ENCODE results near the gene CXorf66.

CXorf66 gene

GRCh38 chrX:139949703-139950102 lies 15.6 kb downstream of the CXorf66 start:
- TF ChIP-seq POLR2AphosphoS5 (IDR thresholded peaks at IDR 0.05; ENCODE audit: low read depth, low read length) = no peak
- TF ChIP-seq TAF1 (IDR thresholded peaks at IDR 0.05; ENCODE audit: borderline replicate concordance, insufficient read depth, low read length) = no peak
- TF ChIP-seq REST (IDR thresholded peaks at IDR 0.05; ENCODE audit: insufficient read depth in 1 of 2, low read depth in 2 of 2, low read length in 2 of 2) = no peak
- no peak for TF ChIP-seq FOXP2 (optimal IDR thresholded peaks at IDR 0.05; ENCODE audit: borderline replicate concordance, extremely low read depth, extremely low read length, insufficient read depth)
- no peak for TF ChIP-seq SIN3A (IDR thresholded peaks at IDR 0.05; ENCODE audit: borderline replicate concordance, insufficient read depth, low read length)

GRCh38 chrX:139945075-139945474 lies 20.2 kb downstream of the CXorf66 start:
- TF ChIP-seq POLR2AphosphoS5 (IDR thresholded peaks at IDR 0.05; ENCODE audit: low read depth, low read length) (no peak), SIN3A (IDR thresholded peaks at IDR 0.05; ENCODE audit: borderline replicate concordance, insufficient read depth, low read length) (no peak)

- TF ChIP-seq TAF1 (IDR thresholded peaks at IDR 0.05; ENCODE audit: borderline replicate concordance, insufficient read depth, low read length) = no peak
- TF ChIP-seq POLR2AphosphoS5 (IDR thresholded peaks at IDR 0.05; ENCODE audit: low read depth, low read length) = no peak
- no peak for TF ChIP-seq FOXP2 (optimal IDR thresholded peaks at IDR 0.05; ENCODE audit: borderline replicate concordance, extremely low read depth, extremely low read length, insufficient read depth)
- TF ChIP-seq SIN3A (IDR thresholded peaks at IDR 0.05; ENCODE audit: borderline replicate concordance, insufficient read depth, low read length) = no peak
Measured at GRCh38 chrX:139936259-139936658, 29.1 kb downstream of the CXorf66 start.

- no peak for TF ChIP-seq SIN3A (IDR thresholded peaks at IDR 0.05; ENCODE audit: borderline replicate concordance, insufficient read depth, low read length)
- TF ChIP-seq REST (IDR thresholded peaks at IDR 0.05; ENCODE audit: insufficient read depth in 1 of 2, low read depth in 2 of 2, low read length in 2 of 2) = no peak
- no peak for TF ChIP-seq POLR2AphosphoS5 (IDR thresholded peaks at IDR 0.05; ENCODE audit: low read depth, low read length)
- TF ChIP-seq TAF1 (IDR thresholded peaks at IDR 0.05; ENCODE audit: borderline replicate concordance, insufficient read depth, low read length) = no peak
- no peak for TF ChIP-seq FOXP2 (optimal IDR thresholded peaks at IDR 0.05; ENCODE audit: borderline replicate concordance, extremely low read depth, extremely low read length, insufficient read depth)
Measured at GRCh38 chrX:139933904-139934303, 31.4 kb downstream of the CXorf66 start.

- TF ChIP-seq TAF1 (IDR thresholded peaks at IDR 0.05; ENCODE audit: borderline replicate concordance, insufficient read depth, low read length) (peak; percentile 70; the same call in 1 of the 2 replicates), REST (IDR thresholded peaks at IDR 0.05; ENCODE audit: insufficient read depth in 1 of 2, low read depth in 2 of 2, low read length in 2 of 2) (no peak; a peak in 1 of 4 replicates), FOXP2 (optimal IDR thresholded peaks at IDR 0.05; ENCODE audit: borderline replicate concordance, extremely low read depth, extremely low read length, insufficient read depth) (no peak), SIN3A (IDR thresholded peaks at IDR 0.05; ENCODE audit: borderline replicate concordance, insufficient read depth, low read length) (no peak), POLR2AphosphoS5 (IDR thresholded peaks at IDR 0.05; ENCODE audit: low read depth, low read length) (peak; percentile 77; the same call in 1 of the 2 replicates)
Measured at GRCh38 chrX:139932901-139933796, 32.2 kb downstream of the CXorf66 start, which contains the start of gene ATP11C. ATP11C (minus strand) TSS chrX:139933053; CDS start chrX:139932042, 1,011 bp downstream.

Measured in PFSK-1 (cell line).